B cell (primary cell): Measurements from ENCODE around the gene PPP1R3E. TPM values are rescaled to one million over a fixed set of nuclear protein-coding genes. Genes with fewer than 3 reads are reported as not detected.

ENCODE experiments used
- ATAC-seq: fragments of 200-7000 bp; cut with Tn5 transposase; one replicate; pipeline ENCODE4 v1.10.0; 2021; ENCODE audit warnings: low read depth, mild to moderate bottlenecking, moderate number of reproducible peaks, moderate library complexity
- CTCF ChIA-PET: fragments of 350-600 bp; sonication (Branson Sonifier 250); formaldehyde crosslinking; loops from one replicate; lab custom pipeline; 2021; ENCODE audit warnings: antibody characterized with exemption, inconsistent platforms; lab: Charles Lee
- POLR2A ChIA-PET: fragments of 350-600 bp; sonication (Branson Sonifier 250); formaldehyde crosslinking; loops from one replicate; lab custom pipeline; 2021; ENCODE audit warnings: antibody characterized with exemption; lab: Charles Lee
- DNase-seq: peaks from one replicate; pipeline ENCODE4 v3.0.0; 2013
- H2AFZ ChIP-seq: 2 replicates; pipeline ENCODE4 v1.6.1; 2012; ENCODE audit warnings: mild to moderate bottlenecking, low read depth, low read length; ENCODE audit not compliant: insufficient read depth, poor library complexity, severe bottlenecking
- H3K27ac ChIP-seq, 2 donors: 1 replicate in 1 of 2; 2 replicates in 1 of 2; pipeline ENCODE4 v1.5.1; 2012 to 2013; ENCODE audit warnings: low read length in 2 of 2, mild to moderate bottlenecking in 2 of 2, moderate library complexity in 1 of 2
- H3K27me3 ChIP-seq, 4 experiments: fragments of 200-600 bp in 1 of 4; sonication (generic) in 1 of 4; replicated peaks in 1 of 4; 1 replicate in 2 of 4; 2 replicates in 2 of 4; pipeline versions ENCODE4 v1.6.1 to v1.7.0; 2013 to 2016; ENCODE audit warnings: low read length in 3 of 4, mild to moderate bottlenecking in 2 of 4, mixed read lengths in 1 of 4, moderate library complexity in 1 of 4; ENCODE audit not compliant: insufficient read depth in 4 of 4, control insufficient read depth in 3 of 4; ENCODE audit errors: control extremely low read depth in 1 of 4
- H3K36me3 ChIP-seq, 2 experiments: replicated peaks in 1 of 2; 1 replicate in 1 of 2; 2 replicates in 1 of 2; pipeline versions ENCODE4 v1.6.1 to v1.7.1; 2013; ENCODE audit warnings: low read length in 1 of 2; ENCODE audit not compliant: insufficient read depth in 2 of 2, control insufficient read depth in 1 of 2; ENCODE audit errors: control extremely low read depth in 1 of 2, extremely low read depth in 1 of 2
- H3K4me1 ChIP-seq, 2 donors: fragments of 200-600 bp in 1 of 2; sonication (generic) in 1 of 2; 1 replicate in 1 of 2; 2 replicates in 1 of 2; pipeline versions ENCODE4 v1.5.1 to v1.6.1; 2013 to 2017; ENCODE audit warnings: low read length in 2 of 2; ENCODE audit not compliant: control insufficient read depth in 2 of 2, insufficient read depth in 2 of 2
- H3K4me2 ChIP-seq: replicated peaks from 2 replicates; pipeline ENCODE3; 2012; ENCODE audit warnings: mild to moderate bottlenecking, low read depth, low read length; ENCODE audit not compliant: poor library complexity, severe bottlenecking
- H3K4me3 ChIP-seq, 5 experiments: fragments of 200-600 bp in 1 of 5; sonication (generic) in 1 of 5; 1 replicate in 3 of 5; 2 replicates in 2 of 5; pipeline versions ENCODE4 v1.5.1 to v1.7.0; 2011 to 2016; ENCODE audit warnings: low read length in 4 of 5, mild to moderate bottlenecking in 4 of 5, low read depth in 2 of 5, control low read depth in 1 of 5, moderate library complexity in 1 of 5; ENCODE audit not compliant: insufficient read depth in 1 of 5; ENCODE audit errors: control extremely low read depth in 1 of 5, extremely low read depth in 1 of 5
- H3K79me2 ChIP-seq: fragments of 200-600 bp; sonication (generic); one replicate; pipeline ENCODE4 v1.6.0; 2016; ENCODE audit warnings: low read length; ENCODE audit not compliant: control insufficient read depth, insufficient read depth
- H3K9ac ChIP-seq: fragments of 200-600 bp; sonication (generic); 2 replicates; pipeline ENCODE4 v1.6.1; 2017; ENCODE audit warnings: mild to moderate bottlenecking, low read length, moderate library complexity
- H3K9me3 ChIP-seq, 3 donors: one replicate each; pipeline versions ENCODE4 v1.6.1 to v1.7.1; 2013; ENCODE audit warnings: low read length in 2 of 3; ENCODE audit not compliant: control insufficient read depth in 2 of 3, insufficient read depth in 1 of 3; ENCODE audit errors: control extremely low read depth in 1 of 3
- H4K20me1 ChIP-seq: 2 replicates; pipeline ENCODE4 v1.6.0; 2012; ENCODE audit warnings: mild to moderate bottlenecking, low read length; ENCODE audit not compliant: insufficient read depth, control insufficient read depth, poor library complexity, severe bottlenecking
- H3K27ac Mint-ChIP-seq: one replicate; pipeline ENCODE4 v1.8.0; 2021; ENCODE audit warnings: mixed read lengths
- H3K27me3 Mint-ChIP-seq: one replicate; pipeline ENCODE4 v1.8.0; 2021; ENCODE audit warnings: mixed read lengths
- H3K4me1 Mint-ChIP-seq: one replicate; pipeline ENCODE4 v1.8.0; 2021; ENCODE audit warnings: mixed read lengths
- H3K4me3 Mint-ChIP-seq: one replicate; pipeline ENCODE4 v1.8.0; 2021; ENCODE audit warnings: mixed read lengths
- H3K9me3 Mint-ChIP-seq: one replicate; pipeline ENCODE4 v1.8.0; 2022; ENCODE audit warnings: mixed read lengths; ENCODE audit not compliant: insufficient read depth
- CTCF ChIP-seq: fragments of 200-600 bp; IDR thresholded peaks from one replicate; pipeline ENCODE4 v1.8.0; 2022; ENCODE audit warnings: antibody characterized with exemption, mild to moderate bottlenecking
- EZH2 ChIP-seq: IDR thresholded peaks from 2 replicates; pipeline ENCODE4 v1.6.1; 2012; ENCODE audit warnings: borderline replicate concordance, low read depth, mild to moderate bottlenecking, moderate library complexity, low read length; ENCODE audit not compliant: insufficient read depth, poor library complexity, severe bottlenecking
- WGBS: methylation state at CpG from one replicate; pipeline ENCODE4 v1.1.5; 2013; ENCODE audit warnings: missing lambda C conversion rate; ENCODE audit not compliant: insufficient coverage; 5-methylcytosine and 5-hydroxymethylcytosine counted together
- intact Hi-C: fragments of 100-400 bp; cut with micrococcal nuclease; formaldehyde crosslinking; loops from one replicate; pipeline ENCODE4 v1.10.0; 2022
- polyA plus RNA-seq: library from polyadenylated mRNA; depleted of rRNA; stranded (reverse); fragments of >200 nt; gene quantifications from 2 replicates; pipeline ENCODE4 v1.2.3, GENCODE V29; 2012
- total RNA-seq, 2 donors: library from RNA; stranded (reverse); fragments of 120-200 nt in 1 of 2; gene quantifications; 1 replicate in 1 of 2; 2 replicates in 1 of 2; pipeline versions ENCODE4 v1.2.3 to v1.2.4, GENCODE V29; 2013 to 2022

The PPP1R3E gene
- total and polyA plus RNA-seq, 2 donors (not counting 1 experiment from before 2014, with no cell fraction given), result 56.9 to 76.7 TPM

- Histone ChIP-seq H3K79me2 (no peaks in the 10 kb centered on the region), H3K9me3 (peaks cover 0 to 3% (median 2%) of the 10 kb centered on the region in 3 donors), H4K20me1 (no peaks in the 10 kb centered on the region), H3K27me3 (peaks cover 0 to 28% (median 18%) of the 10 kb centered on the region in 4 experiments), H2AFZ (no peak overlapping the region), H3K36me3 (no peaks in the 10 kb centered on the region), H3K4me2 (no peak overlapping the region), H3K4me3 (no peak overlapping the region), H3K27ac (no peak overlapping the region), H3K4me1 (peaks cover 7 to 11% of the 10 kb centered on the region in 2 donors), H3K9ac (no peak overlapping the region)
- peaks cover 30% of the 10 kb centered on the region for H3K27me3 Mint-ChIP-seq
- TF ChIP-seq EZH2, result no peak
- TF ChIP-seq CTCF, result no peak
- H3K4me3 Mint-ChIP-seq, result no peak overlapping the region
- H3K4me1 Mint-ChIP-seq, result peaks cover 7% of the 10 kb centered on the region
- CTCF ChIA-PET, result no interaction called here
- DNase-seq, result no peak
- WGBS, result 96% methylated on average over 9 of the region's 19 CpGs
- no peak for ATAC-seq
- intact Hi-C loops, result no loop called here
- H3K27ac Mint-ChIP-seq, result no peak overlapping the region
- no peaks in the 10 kb centered on the region for H3K9me3 Mint-ChIP-seq
- POLR2A ChIA-PET, result no interaction called here
Measured at GRCh38 chr14:23347406-23348296, 45.0 kb upstream of the PPP1R3E start.
